ENCODE data around the gene DENND1A.

Gene DENND1A

GRCh38 chr9:123835821-123836220, 94.1 kb downstream of the DENND1A start:
- TF ChIP-seq CTCF (IDR thresholded peaks at IDR 0.05; ENCODE audit: insufficient read depth, missing control alignments): no peak
- FAIRE-seq (no peak), DNase-seq (ENCODE audit: insufficient read length, low spot score) (no peak)

DNA sequence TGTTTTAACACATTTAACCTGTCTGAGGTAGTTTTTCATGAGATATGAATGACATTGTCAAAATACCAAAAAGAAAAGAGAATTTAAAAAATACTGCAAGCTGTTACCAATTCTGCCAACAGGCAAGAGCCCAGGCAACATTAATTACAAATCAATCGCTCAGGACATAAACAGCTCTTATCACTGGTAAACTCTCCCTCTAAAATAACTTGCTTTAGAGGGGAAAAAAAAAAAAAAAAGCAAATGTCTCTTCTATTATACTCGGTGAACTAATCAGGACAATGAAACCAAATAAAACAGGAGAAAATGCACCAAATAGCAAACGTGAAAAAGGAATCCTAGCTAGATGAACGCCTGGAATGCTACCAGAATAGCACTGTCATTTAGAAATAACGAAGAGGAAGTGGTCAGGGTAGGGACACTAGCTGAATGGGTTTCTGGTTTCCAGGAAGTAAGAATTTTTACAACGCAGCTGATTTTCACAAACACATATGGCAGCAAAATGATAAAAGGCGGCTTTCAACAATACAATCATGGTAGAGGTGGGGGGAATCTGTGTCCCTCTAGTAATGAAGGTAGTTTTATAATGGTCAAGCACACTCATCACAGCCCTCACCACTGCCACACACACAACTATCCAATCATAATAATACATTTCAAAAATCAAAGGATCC, 94.9 kb downstream of the DENND1A start:
- FAIRE-seq (peak; percentile 35), DNase-seq (ENCODE audit: insufficient read length, low spot score) (no peak)
- no peak for TF ChIP-seq CTCF (IDR thresholded peaks at IDR 0.05; ENCODE audit: insufficient read depth, missing control alignments)

DNA sequence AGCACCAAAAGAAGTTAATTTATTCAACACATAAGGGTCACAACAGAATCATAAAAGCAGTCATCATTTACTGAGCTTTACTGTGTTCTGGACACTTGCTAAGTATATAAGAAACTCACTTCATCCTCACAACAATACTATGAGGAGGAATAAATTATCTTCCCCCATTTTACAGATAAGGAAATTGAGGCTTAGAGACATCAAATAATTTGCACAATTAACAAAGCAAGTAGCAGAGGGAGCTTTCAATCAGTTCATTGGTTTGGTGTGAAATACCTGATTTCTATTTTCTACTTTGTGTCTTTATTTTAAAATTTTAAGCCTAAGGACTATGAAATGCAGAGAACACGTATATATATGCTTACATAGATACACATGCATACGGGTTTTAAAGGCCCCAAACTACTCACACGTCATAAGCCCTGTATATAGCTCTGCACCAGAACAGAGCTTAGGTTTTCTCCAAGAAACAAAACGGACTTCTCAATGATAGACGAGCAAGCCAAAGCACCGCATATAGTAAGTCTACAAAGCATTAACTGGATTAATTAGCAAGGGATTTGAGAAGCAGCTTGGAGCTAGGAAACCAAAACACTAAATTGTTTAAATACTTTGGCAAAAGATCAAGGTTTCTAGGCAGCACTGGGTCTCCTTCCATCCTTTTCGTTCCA, 95.6 kb downstream of the DENND1A start:
- FAIRE-seq: peak; percentile 85

GRCh38 chr9:123832858-123833650, 96.9 kb downstream of the DENND1A start:
- DNase-seq (ENCODE audit: insufficient read length, low spot score) (no peak), FAIRE-seq (no peak)
- TF ChIP-seq CTCF (IDR thresholded peaks at IDR 0.05; ENCODE audit: insufficient read depth, missing control alignments): no peak

More for the DNA sequence above, 95.6 kb downstream of the DENND1A start:
- DNase-seq (ENCODE audit: insufficient read length, low spot score): no peak
- no peak for TF ChIP-seq CTCF (IDR thresholded peaks at IDR 0.05; ENCODE audit: insufficient read depth, missing control alignments)

GRCh38 chr9:123832176-123832575, 97.8 kb downstream of the DENND1A start:
- no peak for TF ChIP-seq CTCF (IDR thresholded peaks at IDR 0.05; ENCODE audit: insufficient read depth, missing control alignments)
- no peak for FAIRE-seq
- no peak for DNase-seq (ENCODE audit: insufficient read length, low spot score)

- DNase-seq (ENCODE audit: insufficient read length, low spot score) (no peak), FAIRE-seq (no peak)
- TF ChIP-seq CTCF (IDR thresholded peaks at IDR 0.05; ENCODE audit: insufficient read depth, missing control alignments): no peak
Measured at GRCh38 chr9:123828449-123828848, 101.5 kb downstream of the DENND1A start.

Measured in D721Med (cell line).